SU-DHL-6 (cell line): ENCODE data around the gene COL23A1.

Experiments used
- EZH2phosphoT487 ChIP-seq: fragments of 200-600 bp; sonication (generic), shearing (Covaris generic); conservative IDR thresholded peaks from 2 replicates; pipeline ENCODE4 v1.6.1; 2018; ENCODE audit warnings: mild to moderate bottlenecking, antibody characterized with exemption, low read length, moderate library complexity, mixed read lengths
- TF ChIP-seq, protein P1 (sequence below): fragments of 200-600 bp; sonication (generic); IDR thresholded peaks from one replicate; pipeline ENCODE4 v1.5.1; 2017; ENCODE audit warnings: antibody characterized with exemption, mild to moderate bottlenecking, low read length, moderate library complexity; ENCODE audit not compliant: insufficient read depth, poor library complexity, severe bottlenecking

DNA sequence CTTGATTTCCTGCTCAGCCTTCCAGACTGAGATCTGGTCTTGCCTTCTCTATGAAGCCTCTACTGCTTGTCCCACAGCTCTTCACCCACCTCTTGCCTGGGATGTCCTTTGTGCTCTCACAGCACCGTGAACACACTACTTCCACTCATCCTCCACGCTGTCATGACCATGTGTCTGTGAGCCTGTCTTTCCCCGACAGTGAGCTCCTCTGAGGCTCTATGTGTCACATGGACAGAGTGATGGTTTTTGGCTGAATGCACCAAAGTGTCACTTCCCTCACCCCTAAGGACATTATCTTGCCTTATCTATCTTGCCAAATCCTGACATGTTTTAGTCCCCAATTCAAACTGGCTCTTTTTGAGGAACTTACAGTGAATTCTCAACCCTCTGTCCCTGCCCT lies 368.9 kb downstream of the COL23A1 start:
- TF ChIP-seq, protein P1, sequence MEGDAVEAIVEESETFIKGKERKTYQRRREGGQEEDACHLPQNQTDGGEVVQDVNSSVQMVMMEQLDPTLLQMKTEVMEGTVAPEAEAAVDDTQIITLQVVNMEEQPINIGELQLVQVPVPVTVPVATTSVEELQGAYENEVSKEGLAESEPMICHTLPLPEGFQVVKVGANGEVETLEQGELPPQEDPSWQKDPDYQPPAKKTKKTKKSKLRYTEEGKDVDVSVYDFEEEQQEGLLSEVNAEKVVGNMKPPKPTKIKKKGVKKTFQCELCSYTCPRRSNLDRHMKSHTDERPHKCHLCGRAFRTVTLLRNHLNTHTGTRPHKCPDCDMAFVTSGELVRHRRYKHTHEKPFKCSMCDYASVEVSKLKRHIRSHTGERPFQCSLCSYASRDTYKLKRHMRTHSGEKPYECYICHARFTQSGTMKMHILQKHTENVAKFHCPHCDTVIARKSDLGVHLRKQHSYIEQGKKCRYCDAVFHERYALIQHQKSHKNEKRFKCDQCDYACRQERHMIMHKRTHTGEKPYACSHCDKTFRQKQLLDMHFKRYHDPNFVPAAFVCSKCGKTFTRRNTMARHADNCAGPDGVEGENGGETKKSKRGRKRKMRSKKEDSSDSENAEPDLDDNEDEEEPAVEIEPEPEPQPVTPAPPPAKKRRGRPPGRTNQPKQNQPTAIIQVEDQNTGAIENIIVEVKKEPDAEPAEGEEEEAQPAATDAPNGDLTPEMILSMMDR = no peak
- no peak for TF ChIP-seq EZH2phosphoT487
